COLO829 (cell line): ENCODE results near the gene SORBS2.

ENCODE experiments used
- DNase-seq: peaks from one replicate; pipeline ENCODE4 v3.0.0; 2012; ENCODE audit warnings: low spot score

SORBS2 gene

GRCh38 chr4:185836241-185837084 is 24.5 kb upstream of the SORBS2 start:
- DNase-seq: no peak

GRCh38 chr4:185835814-185836213 is 23.8 kb upstream of the SORBS2 start:
- no peak for DNase-seq

DNA sequence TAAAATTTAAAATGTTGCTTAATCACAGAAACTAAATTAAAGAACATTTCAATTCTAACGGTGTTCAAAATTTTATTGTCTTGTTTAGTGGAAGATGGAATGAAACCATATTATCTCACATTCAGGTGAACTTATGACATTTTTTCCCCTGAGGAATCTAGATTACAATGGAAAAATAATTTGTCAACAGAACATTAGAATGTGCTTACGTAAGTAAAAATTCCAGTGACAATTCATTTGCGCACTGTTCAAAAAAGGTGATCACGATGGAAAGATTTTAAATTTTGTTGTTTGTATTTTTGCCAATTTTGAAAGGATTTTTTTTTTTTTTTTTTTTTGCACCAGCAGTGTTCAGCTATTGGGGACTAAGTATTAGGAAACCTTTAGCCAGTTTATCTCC is 23.3 kb upstream of the SORBS2 start:
- no peak for DNase-seq

- DNase-seq: no peak
These were observed 22.8 kb upstream of the SORBS2 start for GRCh38 chr4:185834778-185835177.

GRCh38 chr4:185834088-185834487 is 22.1 kb upstream of the SORBS2 start:
- no peak for DNase-seq

- no peak for DNase-seq
These were observed 21.1 kb upstream of the SORBS2 start for GRCh38 chr4:185833055-185833598.

GRCh38 chr4:185831125-185831815 is 19.3 kb upstream of the SORBS2 start:
- DNase-seq: no peak

DNA sequence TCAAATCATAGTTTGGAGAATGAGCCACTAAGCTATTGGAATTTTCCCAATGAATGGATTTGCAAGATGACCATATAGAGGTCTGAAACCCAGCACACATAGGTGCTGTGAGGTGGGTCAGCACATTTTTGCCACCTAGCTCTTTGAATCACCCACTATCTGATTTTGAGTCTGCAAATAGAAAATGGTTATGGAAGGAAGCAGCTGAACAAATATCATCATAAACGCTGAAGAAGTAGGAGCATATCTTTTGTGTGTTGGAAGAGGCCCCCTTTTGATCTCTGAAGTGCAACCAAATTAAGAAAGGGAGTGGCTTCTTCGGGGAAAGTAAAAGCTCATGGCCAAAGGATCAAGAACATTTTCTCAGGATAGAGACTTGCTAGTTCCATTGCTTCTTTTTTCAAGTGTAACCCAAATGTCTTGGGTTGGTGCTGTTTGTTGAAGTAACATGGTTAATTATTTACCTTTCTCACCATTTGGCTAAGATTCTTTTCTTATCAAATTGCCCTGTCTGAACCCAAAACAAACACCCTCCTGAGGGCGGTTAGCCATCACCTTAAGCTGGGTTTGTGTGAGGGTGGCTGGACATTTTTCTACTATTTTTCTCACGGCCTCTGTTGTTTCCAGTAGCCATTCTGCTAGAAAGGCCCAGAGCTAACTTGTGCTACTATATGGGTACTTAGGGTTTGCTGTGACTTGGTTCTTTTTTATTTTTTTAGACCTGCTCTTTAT is 18.4 kb upstream of the SORBS2 start:
- no peak for DNase-seq

- no peak for DNase-seq
These were observed 14.4 kb upstream of the SORBS2 start for GRCh38 chr4:185826381-185826780.

- DNase-seq: no peak
These were observed 13.7 kb upstream of the SORBS2 start for GRCh38 chr4:185825737-185826136.

DNA sequence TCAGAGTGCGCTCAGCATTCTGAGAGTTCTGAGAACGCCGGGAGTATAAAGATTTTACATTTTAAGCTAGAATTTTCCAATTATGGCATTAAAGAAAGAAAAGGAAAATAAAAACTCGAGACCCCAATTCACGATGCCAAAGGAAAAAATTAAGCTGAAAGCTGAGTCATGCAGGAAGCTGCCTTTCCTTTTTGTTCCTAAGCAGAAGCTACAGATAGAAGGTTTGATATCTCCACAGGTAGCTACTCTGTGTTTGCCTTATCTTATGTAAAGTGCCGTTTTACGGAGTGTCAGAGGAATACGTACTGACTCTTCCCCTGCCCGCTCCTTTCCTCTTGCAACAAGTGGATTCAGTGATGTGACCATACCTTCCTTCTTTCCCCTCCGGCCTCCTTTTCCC is 10.8 kb upstream of the SORBS2 start:
- DNase-seq: no peak

DNA sequence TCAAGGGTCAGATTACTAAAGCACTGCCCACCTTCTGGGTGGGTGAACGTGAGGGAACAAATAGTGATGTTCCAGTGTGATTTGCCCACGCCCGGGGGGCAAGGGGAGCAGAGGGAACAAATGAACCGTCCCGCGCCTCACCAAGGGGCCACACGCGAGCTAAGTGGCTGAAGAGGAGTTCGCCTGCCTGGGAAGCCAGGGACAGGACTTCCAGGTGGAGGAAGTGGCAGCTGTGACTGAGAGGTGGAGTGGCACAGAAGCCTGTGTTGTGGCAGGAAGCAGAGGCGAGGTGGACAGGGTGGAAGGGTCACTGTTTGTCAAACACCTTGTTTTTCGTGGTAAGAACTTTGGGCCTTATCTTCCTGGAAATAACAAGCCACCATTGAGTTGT is 9.0 kb upstream of the SORBS2 start:
- no peak for DNase-seq

DNA sequence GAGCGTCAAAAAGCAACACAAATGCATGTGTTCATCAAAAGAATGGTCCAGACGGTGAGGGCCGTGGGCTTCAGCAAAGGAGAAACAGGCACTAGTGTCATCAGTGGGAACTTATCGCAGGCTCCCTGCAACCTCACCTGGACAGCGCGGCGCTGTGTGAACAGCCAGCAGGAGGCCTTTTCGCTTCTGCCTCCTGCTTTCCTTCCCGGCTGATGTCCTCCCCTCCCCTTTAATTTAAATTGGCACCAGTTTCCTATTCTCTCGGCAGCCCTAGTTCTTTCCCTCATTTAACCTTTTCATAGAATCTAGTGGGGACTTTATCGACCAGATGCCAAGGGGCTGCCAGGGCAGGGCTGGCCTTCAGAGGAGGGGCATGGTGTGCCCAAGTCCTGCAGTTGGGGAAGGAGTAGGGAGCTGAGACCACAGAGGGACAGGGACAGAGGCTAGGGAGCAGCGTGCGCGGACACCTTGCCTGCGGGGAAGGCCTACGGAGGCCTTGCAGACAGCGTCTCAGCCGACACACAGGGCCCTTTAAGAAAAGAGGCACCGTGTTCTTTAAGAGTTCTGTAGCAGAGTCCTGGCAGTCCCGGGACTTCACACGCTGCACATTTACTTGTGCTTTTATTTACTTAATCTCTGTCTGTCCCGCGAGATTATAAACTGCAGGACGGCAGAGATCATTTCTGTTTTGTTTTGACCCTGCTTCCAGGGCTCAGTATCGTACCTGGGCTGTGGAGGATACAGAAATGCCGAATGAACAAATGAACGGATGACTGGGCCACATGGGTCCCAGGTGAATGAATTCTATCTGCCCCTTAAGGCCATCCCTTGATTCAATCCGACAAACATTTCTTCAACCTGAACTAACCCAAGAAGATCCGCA is 8.4 kb upstream of the SORBS2 start:
- no peak for DNase-seq

DNA sequence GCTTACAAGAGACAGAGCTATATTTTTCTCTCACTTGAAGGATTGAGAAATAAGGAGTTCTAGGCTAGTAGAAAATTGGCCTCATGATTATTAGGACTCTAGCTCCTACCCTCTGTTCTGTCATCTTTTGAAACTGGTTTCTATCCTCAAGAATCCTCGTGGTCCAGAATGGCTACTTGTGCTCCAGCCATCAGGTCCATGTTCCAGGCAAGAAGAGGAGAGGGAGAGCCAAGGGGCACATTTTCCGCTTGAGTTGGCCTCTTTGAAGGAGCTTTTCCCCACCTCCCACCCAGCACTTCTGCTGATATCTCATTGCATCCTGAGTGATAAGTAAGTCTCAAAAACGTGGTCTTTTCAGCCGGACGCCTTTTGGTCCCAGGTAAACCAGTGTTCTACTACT is 7.2 kb upstream of the SORBS2 start:
- DNase-seq: no peak

- no peak for DNase-seq
These were observed 5.4 kb upstream of the SORBS2 start for GRCh38 chr4:185817403-185817818.

- no peak for DNase-seq
These were observed 1.1 kb upstream of the SORBS2 start for GRCh38 chr4:185813133-185813532.

DNA sequence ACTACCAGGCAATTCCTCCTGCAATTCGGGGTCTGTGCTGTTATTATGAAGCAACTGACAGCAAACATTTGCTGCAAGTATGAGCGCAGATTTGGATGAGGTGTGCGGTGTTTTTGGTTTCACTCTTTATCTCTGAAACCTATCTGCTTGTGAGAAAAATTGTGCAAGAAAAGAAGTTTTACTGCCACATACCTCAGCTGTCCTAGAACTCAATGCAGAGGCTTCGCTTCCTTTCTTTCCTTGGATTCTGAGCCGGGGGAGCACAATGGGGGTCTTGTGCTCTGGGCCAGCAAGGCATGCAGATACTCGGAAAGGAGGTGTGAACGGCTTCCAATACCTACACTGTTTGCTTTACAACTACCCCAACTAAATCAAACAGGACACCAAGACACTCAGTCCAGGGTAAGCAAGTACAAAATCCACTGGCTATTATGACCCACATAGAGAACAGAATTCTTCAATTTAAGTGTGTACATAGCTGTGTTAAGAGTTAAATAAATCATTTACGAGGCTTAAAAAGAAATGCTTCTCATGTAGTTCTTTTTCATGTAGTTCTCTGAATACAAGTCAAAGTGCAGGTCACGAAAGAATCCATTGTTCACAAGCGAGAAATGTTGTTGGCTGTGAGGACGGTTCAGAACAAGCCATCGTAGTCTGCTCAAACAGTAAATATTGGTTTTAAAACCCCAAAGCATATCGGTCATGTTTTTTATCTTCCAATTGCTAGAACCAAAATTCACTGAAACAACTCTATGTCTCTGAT is 1.1 kb downstream of the SORBS2 start:
- peak; percentile 18 for DNase-seq

DNA sequence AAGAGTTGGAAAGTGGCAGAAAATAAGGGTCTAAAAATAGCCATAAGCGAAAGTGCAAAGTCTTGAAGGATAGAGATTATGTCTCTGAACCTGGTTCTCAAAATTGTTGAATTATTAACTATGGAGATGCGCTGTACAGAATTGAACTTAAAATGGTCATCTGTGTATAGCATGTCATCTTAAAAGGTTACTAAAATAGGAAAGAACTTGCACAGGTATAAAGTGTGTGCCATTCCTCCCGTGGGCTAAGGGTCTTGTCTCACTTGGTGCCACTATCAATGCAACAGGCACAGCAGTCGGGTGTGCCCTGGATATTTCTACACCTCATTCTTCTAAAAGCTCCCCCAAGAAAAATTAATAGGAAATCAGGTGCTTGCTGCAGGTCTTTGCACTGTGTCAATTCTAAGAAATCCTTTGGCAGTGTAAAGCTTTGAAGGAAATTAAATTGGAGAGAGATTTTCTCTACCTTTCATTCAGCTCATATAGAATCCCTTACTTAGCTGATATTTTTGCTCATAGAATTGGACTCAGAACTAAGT is 2.4 kb downstream of the SORBS2 start:
- no peak for DNase-seq

- DNase-seq: no peak
These were observed 2.9 kb downstream of the SORBS2 start for GRCh38 chr4:185809121-185809520.

GRCh38 chr4:185805979-185806378 is 6.0 kb downstream of the SORBS2 start:
- no peak for DNase-seq
